Loucy (cell line): ENCODE measurements around the gene AFTPH.

Source experiments
- H2AFZ ChIP-seq: fragments of 200-600 bp; sonication (generic); 2 replicates; pipeline ENCODE4 v1.6.0; 2016; ENCODE audit warnings: antibody characterized with exemption, mild to moderate bottlenecking, low read length, moderate library complexity
- H3F3A ChIP-seq: fragments of 200-600 bp; 2 replicates; pipeline ENCODE4 v1.6.0; 2016; ENCODE audit warnings: antibody characterized with exemption, low read depth, mild to moderate bottlenecking
- H3K27me3 ChIP-seq: fragments of 200-600 bp; sonication (generic); 2 replicates; pipeline ENCODE4 v1.6.1; 2014; ENCODE audit warnings: low read length, mild to moderate bottlenecking; ENCODE audit not compliant: insufficient read depth, poor library complexity, severe bottlenecking
- H3K36me3 ChIP-seq: fragments of 200-600 bp; sonication (generic); 2 replicates; pipeline ENCODE4 v1.6.1; 2016; ENCODE audit warnings: low read length; ENCODE audit not compliant: insufficient read depth
- H3K4me1 ChIP-seq: fragments of 200-600 bp; sonication (generic); 2 replicates; pipeline ENCODE4 v1.5.1; 2014; ENCODE audit warnings: low read length, mild to moderate bottlenecking; ENCODE audit not compliant: insufficient read depth, poor library complexity, severe bottlenecking
- H3K4me2 ChIP-seq: fragments of 200-600 bp; sonication (generic); 2 replicates; pipeline ENCODE4 v1.6.0; 2014; ENCODE audit warnings: antibody characterized with exemption, low read length, low read depth, mild to moderate bottlenecking; ENCODE audit not compliant: poor library complexity, severe bottlenecking
- H3K4me3 ChIP-seq: fragments of 200-600 bp; sonication (generic); 2 replicates; pipeline ENCODE4 v1.5.1; 2014; ENCODE audit warnings: low read length, mild to moderate bottlenecking, mixed read lengths; ENCODE audit not compliant: poor library complexity, severe bottlenecking
- H3K79me2 ChIP-seq: fragments of 200-600 bp; sonication (generic); 2 replicates; pipeline ENCODE4 v1.6.1; 2014; ENCODE audit warnings: low read length; ENCODE audit not compliant: insufficient read depth
- H3K9ac ChIP-seq: fragments of 200-600 bp; sonication (generic); 2 replicates; pipeline ENCODE4 v1.6.0; 2014; ENCODE audit warnings: mild to moderate bottlenecking, low read depth, low read length, moderate library complexity; ENCODE audit not compliant: poor library complexity, severe bottlenecking
- H3K9me2 ChIP-seq: fragments of 200-600 bp; sonication (generic); replicated peaks from 2 replicates; pipeline ENCODE4 v1.6.1; 2016; ENCODE audit warnings: low read depth, low read length, mixed read lengths
- H3K9me3 ChIP-seq: fragments of 200-600 bp; sonication (generic); 2 replicates; pipeline ENCODE4 v1.6.1; 2014; ENCODE audit warnings: mild to moderate bottlenecking, antibody characterized with exemption, low read length, low read depth; ENCODE audit not compliant: insufficient read depth
- H4K20me1 ChIP-seq: fragments of 200-600 bp; sonication (generic); 2 replicates; pipeline ENCODE4 v1.6.0; 2014; ENCODE audit warnings: antibody characterized with exemption, low read length, mild to moderate bottlenecking; ENCODE audit not compliant: insufficient read depth, poor library complexity, severe bottlenecking
- EZH2phosphoT487 ChIP-seq: fragments of 200-600 bp; IDR thresholded peaks from 2 replicates; pipeline ENCODE4 v1.6.1; 2018; ENCODE audit warnings: antibody characterized with exemption, mild to moderate bottlenecking, moderate library complexity, borderline replicate concordance
- TF ChIP-seq, protein P1 (sequence below): fragments of 200-600 bp; sonication (generic); conservative IDR thresholded peaks from 2 replicates; pipeline ENCODE4 v1.5.1; 2014; ENCODE audit warnings: mild to moderate bottlenecking, antibody characterized with exemption, low read length

Gene AFTPH

DNA sequence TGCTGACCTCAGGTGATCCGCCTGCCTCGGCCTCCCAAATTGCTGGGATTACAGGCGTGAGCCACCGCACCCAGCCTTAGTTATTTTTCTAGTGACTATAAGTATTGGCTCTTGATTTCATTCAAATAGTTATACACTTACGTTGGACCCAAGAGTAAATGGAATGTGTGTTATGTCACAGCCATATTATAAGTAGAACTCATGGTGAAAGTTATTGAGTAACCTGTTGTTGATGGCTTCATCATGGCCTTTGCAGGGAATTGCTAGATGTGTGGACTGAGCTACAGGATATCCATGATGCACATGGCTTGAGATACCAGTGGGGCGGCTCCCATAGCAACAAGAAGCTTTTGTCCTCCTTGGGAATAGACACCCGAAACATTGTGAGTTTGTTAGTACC lies 44.7 kb downstream of the AFTPH start:
- H3K4me1 ChIP-seq: peaks cover 12% of the 10 kb centered on the region
- no peak overlapping the region for H3K4me3 ChIP-seq
- H3F3A ChIP-seq: no peaks in the 10 kb centered on the region
- 0 out of 2 replicates have a peak, but pooled peaks cover 14% of the 10 kb centered on the region for H3K79me2 ChIP-seq
- H3K36me3 ChIP-seq: peaks cover 46% of the 10 kb centered on the region
- no peak overlapping the region for H2AFZ ChIP-seq
- no peaks in the 10 kb centered on the region for H3K27me3 ChIP-seq
- H4K20me1 ChIP-seq: no peaks in the 10 kb centered on the region
- H3K9me2 ChIP-seq: no peaks in the 10 kb centered on the region
- no peak for TF ChIP-seq EZH2phosphoT487
- TF ChIP-seq, protein P1, sequence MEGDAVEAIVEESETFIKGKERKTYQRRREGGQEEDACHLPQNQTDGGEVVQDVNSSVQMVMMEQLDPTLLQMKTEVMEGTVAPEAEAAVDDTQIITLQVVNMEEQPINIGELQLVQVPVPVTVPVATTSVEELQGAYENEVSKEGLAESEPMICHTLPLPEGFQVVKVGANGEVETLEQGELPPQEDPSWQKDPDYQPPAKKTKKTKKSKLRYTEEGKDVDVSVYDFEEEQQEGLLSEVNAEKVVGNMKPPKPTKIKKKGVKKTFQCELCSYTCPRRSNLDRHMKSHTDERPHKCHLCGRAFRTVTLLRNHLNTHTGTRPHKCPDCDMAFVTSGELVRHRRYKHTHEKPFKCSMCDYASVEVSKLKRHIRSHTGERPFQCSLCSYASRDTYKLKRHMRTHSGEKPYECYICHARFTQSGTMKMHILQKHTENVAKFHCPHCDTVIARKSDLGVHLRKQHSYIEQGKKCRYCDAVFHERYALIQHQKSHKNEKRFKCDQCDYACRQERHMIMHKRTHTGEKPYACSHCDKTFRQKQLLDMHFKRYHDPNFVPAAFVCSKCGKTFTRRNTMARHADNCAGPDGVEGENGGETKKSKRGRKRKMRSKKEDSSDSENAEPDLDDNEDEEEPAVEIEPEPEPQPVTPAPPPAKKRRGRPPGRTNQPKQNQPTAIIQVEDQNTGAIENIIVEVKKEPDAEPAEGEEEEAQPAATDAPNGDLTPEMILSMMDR: no peak
- no peak overlapping the region for H3K9ac ChIP-seq
- no peak overlapping the region for H3K4me2 ChIP-seq
- H3K9me3 ChIP-seq: no peaks in the 10 kb centered on the region

- H3K9me2 ChIP-seq: no peaks in the 10 kb centered on the region
- TF ChIP-seq, protein P1: no peak
- no peak for TF ChIP-seq EZH2phosphoT487
- no peaks in the 10 kb centered on the region for H4K20me1 ChIP-seq
- no peaks in the 10 kb centered on the region for H3K9me3 ChIP-seq
- H3K4me3 ChIP-seq: no peak overlapping the region
- H3K9ac ChIP-seq: no peak overlapping the region
- no peak overlapping the region for H3K4me2 ChIP-seq
- no peaks in the 10 kb centered on the region for H3K27me3 ChIP-seq
- peaks cover 77% of the 10 kb centered on the region for H3K36me3 ChIP-seq
- H3K4me1 ChIP-seq: peaks cover 11% of the 10 kb centered on the region
- no peaks in the 10 kb centered on the region for H3F3A ChIP-seq
- H3K79me2 ChIP-seq: no peaks in the 10 kb centered on the region
- H2AFZ ChIP-seq: no peak overlapping the region
Measured at GRCh38 chr2:64574871-64575270, 50.7 kb downstream of the AFTPH start.

DNA sequence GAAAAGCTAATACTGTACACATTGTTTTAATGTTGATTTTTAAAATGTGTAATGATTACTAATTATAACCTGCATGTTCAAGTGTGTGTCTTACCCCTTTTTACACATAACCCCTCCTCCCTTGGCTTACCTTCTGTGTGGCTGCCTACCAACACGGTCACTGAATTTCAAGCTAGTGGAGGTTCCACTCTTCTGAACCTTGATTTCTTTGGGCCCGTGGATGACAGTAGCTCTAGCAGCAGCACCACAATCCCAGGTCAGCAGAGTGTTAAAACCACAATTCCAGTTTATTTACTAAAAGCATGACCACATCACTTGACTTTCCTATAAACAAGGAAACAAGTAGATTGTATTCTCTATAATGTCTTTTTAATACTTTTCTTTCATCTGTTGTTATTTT lies 56.9 kb downstream of the AFTPH start:
- H3K4me2 ChIP-seq: no peak overlapping the region
- H3K9me3 ChIP-seq: no peaks in the 10 kb centered on the region
- H3K4me3 ChIP-seq: no peak overlapping the region
- H3K27me3 ChIP-seq: no peaks in the 10 kb centered on the region
- H3K9me2 ChIP-seq: no peaks in the 10 kb centered on the region
- no peaks in the 10 kb centered on the region for H3K4me1 ChIP-seq
- no peaks in the 10 kb centered on the region for H3K79me2 ChIP-seq
- H3K9ac ChIP-seq: no peak overlapping the region
- peaks cover 69% of the 10 kb centered on the region; the same call in 1 of the 2 replicates for H3K36me3 ChIP-seq
- no peaks in the 10 kb centered on the region for H4K20me1 ChIP-seq
- no peak overlapping the region for H2AFZ ChIP-seq
- H3F3A ChIP-seq: no peaks in the 10 kb centered on the region
- no peak for TF ChIP-seq EZH2phosphoT487
- TF ChIP-seq, protein P1: no peak
